H9 (cell line): ENCODE results near the gene EXPH5. TPM values are rescaled to one million over a fixed set of nuclear protein-coding genes. Genes with fewer than 3 reads are reported as not detected.

ENCODE experiments used
- DNase-seq: peaks from one replicate; pipeline ENCODE4 v3.0.0-alpha.2; 2017
- H2AFZ ChIP-seq: one replicate; pipeline ENCODE4 v1.6.1; 2013; ENCODE audit warnings: mild to moderate bottlenecking, low read length, control low read depth, moderate library complexity
- H2AK5ac ChIP-seq: 2 replicates; pipeline ENCODE4 v1.6.1; 2013; ENCODE audit warnings: low read length, control low read depth, mixed read lengths; ENCODE audit not compliant: insufficient read length
- H2BK120ac ChIP-seq: one replicate; pipeline ENCODE4 v1.6.1; 2013; ENCODE audit warnings: low read depth, mild to moderate bottlenecking, low read length, control low read depth, inconsistent platforms; ENCODE audit not compliant: poor library complexity, severe bottlenecking
- H2BK12ac ChIP-seq: 2 replicates; pipeline ENCODE4 v1.6.1; 2013; ENCODE audit warnings: low read length, control low read depth, mixed read lengths, low read depth; ENCODE audit not compliant: insufficient read length
- H2BK15ac ChIP-seq: 2 replicates; pipeline ENCODE4 v1.6.1; 2013; ENCODE audit warnings: low read depth, low read length, control low read depth
- H2BK20ac ChIP-seq: one replicate; pipeline ENCODE4 v1.6.1; 2013; ENCODE audit warnings: low read depth, mild to moderate bottlenecking, low read length, control low read depth, inconsistent platforms; ENCODE audit not compliant: poor library complexity, severe bottlenecking
- H2BK5ac ChIP-seq: 2 replicates; pipeline ENCODE4 v1.6.1; 2013; ENCODE audit warnings: low read length, control low read depth, mixed read lengths; ENCODE audit not compliant: insufficient read length
- H3K14ac ChIP-seq: 2 replicates; pipeline ENCODE4 v1.6.1; 2013; ENCODE audit warnings: low read length, control low read depth; ENCODE audit not compliant: insufficient read depth
- H3K18ac ChIP-seq: 2 replicates; pipeline ENCODE4 v1.6.1; 2013; ENCODE audit warnings: low read depth, mild to moderate bottlenecking, mixed read lengths, low read length, control low read depth; ENCODE audit not compliant: insufficient read length
- H3K23ac ChIP-seq: 2 replicates; pipeline ENCODE4 v1.6.1; 2013; ENCODE audit warnings: low read length, control low read depth, mixed read lengths, low read depth; ENCODE audit not compliant: insufficient read length
- H3K23me2 ChIP-seq: 2 replicates; pipeline ENCODE4 v1.6.1; 2013; ENCODE audit warnings: low read depth, mild to moderate bottlenecking, mixed read lengths, low read length, control low read depth; ENCODE audit not compliant: insufficient read length, poor library complexity, severe bottlenecking
- H3K27ac ChIP-seq: 2 replicates; pipeline ENCODE4 v1.5.1; 2013; ENCODE audit warnings: low read length, control low read depth, mixed read lengths, low read depth; ENCODE audit not compliant: insufficient read length
- H3K27me3 ChIP-seq: 2 replicates; pipeline ENCODE4 v1.6.1; 2013; ENCODE audit warnings: low read length, control low read depth, inconsistent platforms; ENCODE audit not compliant: insufficient read depth
- H3K4ac ChIP-seq: 2 replicates; pipeline ENCODE4 v1.6.1; 2013; ENCODE audit warnings: low read depth, mild to moderate bottlenecking, control low read depth, inconsistent platforms, low read length, moderate library complexity
- H3K4me1 ChIP-seq: 2 replicates; pipeline ENCODE4 v1.6.1; 2013; ENCODE audit warnings: low read length, control low read depth, inconsistent platforms; ENCODE audit not compliant: insufficient read depth
- H3K4me2 ChIP-seq: 2 replicates; pipeline ENCODE4 v1.6.1; 2013; ENCODE audit warnings: low read length, control low read depth, mixed read lengths; ENCODE audit not compliant: insufficient read length, insufficient read depth
- H3K56ac ChIP-seq: 2 replicates; pipeline ENCODE4 v1.6.1; 2013; ENCODE audit warnings: low read depth, mild to moderate bottlenecking, mixed read lengths, low read length, control low read depth; ENCODE audit not compliant: insufficient read length
- H3K79me1 ChIP-seq: 2 replicates; pipeline ENCODE4 v1.6.1; 2013; ENCODE audit warnings: low read depth, mild to moderate bottlenecking, moderate library complexity, low read length, control low read depth, inconsistent platforms; ENCODE audit not compliant: insufficient read depth, poor library complexity, severe bottlenecking
- H3K79me2 ChIP-seq: 2 replicates; pipeline ENCODE4 v1.6.1; 2013; ENCODE audit warnings: low read length, control low read depth, inconsistent platforms; ENCODE audit not compliant: insufficient read depth
- H3K9ac ChIP-seq: 2 replicates; pipeline ENCODE4 v1.6.1; 2013; ENCODE audit warnings: low read length, control low read depth, mixed read lengths; ENCODE audit not compliant: insufficient read length; ENCODE audit errors: extremely low read depth
- H3K9me3 ChIP-seq: one replicate; pipeline ENCODE4 v1.6.1; 2013; ENCODE audit warnings: low read depth, low read length, inconsistent platforms; ENCODE audit not compliant: control insufficient read depth
- H3T11ph ChIP-seq: one replicate; pipeline ENCODE4 v1.6.1; 2013; ENCODE audit warnings: mild to moderate bottlenecking, low read length, control low read depth, inconsistent platforms
- H4K20me1 ChIP-seq: one replicate; pipeline ENCODE4 v1.6.1; 2013; ENCODE audit not compliant: control insufficient read depth, insufficient read length, insufficient read depth
- H4K5ac ChIP-seq: 2 replicates; pipeline ENCODE4 v1.6.1; 2013; ENCODE audit warnings: low read depth, mild to moderate bottlenecking, mixed read lengths, low read length, control low read depth; ENCODE audit not compliant: insufficient read length
- H4K8ac ChIP-seq: replicated peaks from 2 replicates; pipeline ENCODE4 v1.6.1; 2013; ENCODE audit warnings: low read length, control low read depth, mixed read lengths, low read depth; ENCODE audit not compliant: insufficient read length
- H4K91ac ChIP-seq: 2 replicates; pipeline ENCODE4 v1.6.1; 2013; ENCODE audit warnings: low read depth, mild to moderate bottlenecking, moderate library complexity, mixed read lengths, low read length, control low read depth; ENCODE audit not compliant: insufficient read length
- H3K27ac Mint-ChIP-seq, 3 experiments: 2 replicates in 2 of 3; 3 replicates in 1 of 3; pipeline ENCODE4 v1.8.0; 2020 to 2021; ENCODE audit warnings: mixed read lengths in 3 of 3, mild to moderate bottlenecking in 1 of 3, moderate library complexity in 1 of 3
- H3K27me3 Mint-ChIP-seq: 2 replicates; pipeline ENCODE4 v1.8.0; 2021; ENCODE audit warnings: low read depth, mild to moderate bottlenecking, moderate library complexity, mixed read lengths
- H3K36me3 Mint-ChIP-seq, 3 experiments: 2 replicates in 2 of 3; 3 replicates in 1 of 3; pipeline ENCODE4 v1.8.0; 2020 to 2021; ENCODE audit warnings: low read depth in 3 of 3, mixed read lengths in 3 of 3; ENCODE audit not compliant: insufficient read depth in 1 of 3
- H3K4me1 Mint-ChIP-seq, 2 experiments: 2 replicates each; pipeline ENCODE4 v1.8.0; 2020; ENCODE audit warnings: mixed read lengths in 2 of 2
- H3K4me3 Mint-ChIP-seq, 2 experiments: 2 replicates in 1 of 2; 3 replicates in 1 of 2; pipeline ENCODE4 v1.8.0; 2020 to 2021; ENCODE audit warnings: mild to moderate bottlenecking in 2 of 2, mixed read lengths in 2 of 2, moderate library complexity in 1 of 2
- H3K9me3 Mint-ChIP-seq, 2 experiments: 2 replicates in 1 of 2; 3 replicates in 1 of 2; pipeline ENCODE4 v1.8.0; 2020; ENCODE audit warnings: mild to moderate bottlenecking in 2 of 2, mixed read lengths in 2 of 2, moderate library complexity in 1 of 2
- CTCF ChIP-seq: fragments of 200-600 bp; sonication (generic); conservative IDR thresholded peaks from 3 replicates; pipeline ENCODE4 v1.8.0; 2021; ENCODE audit warnings: antibody characterized with exemption, mild to moderate bottlenecking
- WGBS: extraction: QIAGEN DNeasy Blood & Tissue Kit; methylation state at CpG from one replicate; pipeline ENCODE4 v1.1.7; 2013; ENCODE audit warnings: missing lambda C conversion rate, low lambda C conversion rate, mixed read lengths; ENCODE audit not compliant: insufficient read length; ENCODE audit errors: extremely low coverage; 5-methylcytosine and 5-hydroxymethylcytosine counted together
- total RNA-seq: library from RNA; stranded (reverse); gene quantifications from 2 replicates; pipeline ENCODE4 v1.2.1, GENCODE V29; 2021

The EXPH5 gene
- total RNA-seq, 1 experiment from 2014 or later = 3.1 TPM

- peak overlapping the region; percentile 21 to 96 (median 63); a peak in 5 of 7 replicates for H3K27ac Mint-ChIP-seq
- Histone ChIP-seq H4K20me1 (no peaks in the 10 kb centered on the region), H3T11ph (no peak overlapping the region), H3K4ac (no peak overlapping the region), H4K91ac (no peak overlapping the region), H3K79me2 (0 out of 2 replicates have a peak, but pooled peaks cover 2% of the 10 kb centered on the region), H3K79me1 (no peaks in the 10 kb centered on the region), H3K14ac (no peak overlapping the region), H2BK20ac (no peak overlapping the region), H4K5ac (no peak overlapping the region), H2BK12ac (no peak overlapping the region), H3K27ac (no peak overlapping the region), H3K27me3 (peaks cover 6% of the 10 kb centered on the region; the same call in 1 of the 2 replicates), H3K4me2 (peak overlapping the region; percentile 72), H3K56ac (no peak overlapping the region), H3K9ac (no peak overlapping the region), H3K23me2 (peaks cover 10% of the 10 kb centered on the region), H3K4me1 (no peaks in the 10 kb centered on the region; the same call in 1 of the 2 replicates), H3K9me3 (no peaks in the 10 kb centered on the region), H2BK5ac (no peak overlapping the region), H2BK120ac (no peak overlapping the region), H4K8ac (no peak overlapping the region), H3K18ac (no peak overlapping the region), H2AK5ac (no peak overlapping the region), H2BK15ac (no peak overlapping the region), H3K23ac (no peak overlapping the region), H2AFZ (no peak overlapping the region)
- H3K4me1 Mint-ChIP-seq = peaks cover 29% of the 10 kb centered on the region in 2 experiments
- no CpG with 5 or more reads among the region's 5 CpGs for WGBS
- no peak for TF ChIP-seq CTCF
- H3K4me3 Mint-ChIP-seq = peak overlapping the region; percentile 82 to 90
- H3K9me3 Mint-ChIP-seq = no peaks in the 10 kb centered on the region; a peak in 1 of 5 replicates
- no peak for DNase-seq
- no peaks in the 10 kb centered on the region for H3K36me3 Mint-ChIP-seq
- peaks cover 17% of the 10 kb centered on the region for H3K27me3 Mint-ChIP-seq
These were observed 411 bp upstream of the EXPH5 start for GRCh38 chr11:108593923-108594434.
